Activated CD4-positive, alpha-beta T cell treated with anti-CD3 and anti-CD28 coated beads for 4 hours (primary cell): ENCODE measurements around the gene TSC22D2.

Experiments
- DNase-seq, 2 donors: peaks; one replicate each; pipeline ENCODE4 v3.0.0-alpha.2; 2020

Gene TSC22D2

GRCh38 chr3:150412561-150413231, 4.6 kb downstream of the TSC22D2 start:
- DNase-seq = peak in 1 of 2 donors; percentile 6

- DNase-seq = no peak
Measured at GRCh38 chr3:150414258-150414657, 6.2 kb downstream of the TSC22D2 start.

- DNase-seq = no peak
Measured at GRCh38 chr3:150414959-150415358, 6.9 kb downstream of the TSC22D2 start.

GRCh38 chr3:150419076-150419868, 11.2 kb downstream of the TSC22D2 start:
- DNase-seq = no peak

DNA sequence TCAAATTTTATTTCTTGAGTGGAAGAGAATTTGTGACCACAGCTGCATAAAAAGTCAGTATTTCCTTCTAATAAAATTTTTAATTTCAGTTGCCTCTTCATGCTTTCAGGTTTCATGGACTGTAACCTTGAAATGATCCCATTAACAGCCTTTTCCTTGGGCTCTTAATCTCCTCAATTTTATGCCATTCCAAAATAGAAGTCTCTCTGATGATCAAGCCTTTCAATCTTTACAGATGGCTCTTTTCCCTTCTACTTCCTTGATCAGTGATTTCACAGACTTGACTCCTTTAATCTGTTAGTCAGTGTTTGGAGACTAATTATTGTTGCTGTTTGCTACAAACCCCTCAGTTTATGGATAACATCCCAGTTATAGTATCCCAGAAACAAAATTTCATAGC, 11.9 kb downstream of the TSC22D2 start:
- no peak for DNase-seq

DNA sequence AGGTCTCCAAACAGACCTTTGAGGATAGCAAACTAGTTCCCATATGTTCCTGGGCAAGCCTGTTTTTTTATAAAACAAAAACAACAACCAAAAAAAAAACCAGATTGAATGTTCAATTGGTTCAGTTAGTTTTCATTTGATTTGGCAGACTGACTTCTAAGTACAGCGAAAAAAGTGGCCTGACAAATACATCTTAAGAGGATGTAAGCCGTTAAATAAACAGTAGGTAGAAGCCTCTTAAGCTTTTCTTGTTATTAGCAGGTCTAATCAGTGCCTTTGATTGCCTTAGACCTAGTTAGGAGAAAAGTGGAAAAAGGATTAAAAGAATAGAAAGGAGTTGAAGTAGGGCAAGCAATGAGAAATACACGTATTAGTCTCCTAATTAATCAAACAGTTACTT, 13.2 kb downstream of the TSC22D2 start:
- DNase-seq = no peak

DNA sequence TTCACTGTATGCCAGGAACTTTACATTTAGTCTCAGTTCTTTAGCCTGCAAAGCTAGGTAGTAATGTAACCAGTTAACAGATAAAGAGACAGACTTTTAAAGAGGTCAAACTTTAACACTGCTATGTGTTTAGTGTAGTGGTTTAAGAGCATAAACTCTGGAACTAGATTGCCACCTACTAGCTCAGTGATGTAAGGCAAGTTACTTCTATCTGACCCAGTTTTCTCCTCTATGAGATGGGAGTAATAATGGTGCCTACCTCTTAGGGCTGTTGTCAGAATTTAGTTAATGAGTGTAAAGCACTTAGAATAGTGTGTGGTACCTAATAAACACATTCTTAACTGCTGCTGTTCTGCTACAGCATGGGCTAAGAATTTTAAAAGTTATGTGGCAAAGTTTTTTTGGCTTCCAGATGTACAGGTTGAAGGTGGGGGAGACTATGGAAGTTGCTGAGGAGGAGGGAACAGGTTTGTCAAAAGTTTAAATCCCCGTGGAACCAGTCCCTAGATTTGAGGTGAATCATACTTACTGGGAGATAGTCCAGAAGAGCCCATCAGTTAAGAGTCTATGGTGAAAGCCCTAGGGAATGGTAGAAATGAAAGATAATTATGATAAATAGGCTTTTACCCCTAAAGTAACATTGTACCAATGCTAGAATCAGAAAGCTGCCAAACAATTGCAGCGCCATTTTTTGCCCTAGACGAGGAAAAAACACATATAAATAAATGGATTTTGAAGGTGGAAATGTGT, 13.9 kb downstream of the TSC22D2 start:
- DNase-seq = no peak

DNA sequence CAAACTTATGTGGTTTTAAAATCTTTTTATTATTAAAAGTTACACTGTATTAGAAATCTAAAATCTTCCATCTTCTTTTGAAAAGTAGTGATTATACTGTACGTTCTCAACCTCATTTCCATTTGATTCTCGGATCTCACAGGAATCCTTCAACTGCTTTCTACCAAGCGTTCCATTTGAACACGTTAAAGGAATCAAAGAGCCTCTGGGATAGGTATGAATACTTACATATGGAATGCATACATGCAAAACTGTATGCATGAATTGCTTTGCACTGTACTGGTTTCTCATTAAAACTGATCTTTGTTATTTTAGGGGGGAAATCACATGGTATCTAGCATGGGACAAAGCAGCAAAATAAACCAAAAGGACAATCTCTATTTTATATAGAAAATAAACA, 14.8 kb downstream of the TSC22D2 start:
- DNase-seq = no peak

GRCh38 chr3:150423761-150424160, 15.7 kb downstream of the TSC22D2 start:
- DNase-seq = no peak

DNA sequence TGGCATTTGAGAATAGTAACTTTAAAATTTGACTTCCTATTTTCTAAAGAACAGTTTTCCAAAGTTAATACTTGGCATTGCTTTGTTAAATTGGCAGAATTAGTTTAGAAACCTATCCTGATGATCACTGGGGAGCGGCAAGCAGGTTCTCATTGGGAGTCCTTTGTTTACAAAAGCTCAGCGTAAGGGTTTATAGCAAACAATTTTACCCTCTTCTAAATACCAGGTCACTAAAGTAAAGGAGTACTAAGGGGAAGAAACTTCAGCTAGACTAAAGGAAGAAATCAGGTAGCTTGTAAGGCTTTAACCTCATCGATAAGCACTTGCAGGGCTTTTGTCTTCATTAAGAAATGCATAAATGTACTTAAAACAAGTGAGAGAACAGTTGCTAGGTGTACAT, 18.2 kb downstream of the TSC22D2 start:
- DNase-seq = no peak

DNA sequence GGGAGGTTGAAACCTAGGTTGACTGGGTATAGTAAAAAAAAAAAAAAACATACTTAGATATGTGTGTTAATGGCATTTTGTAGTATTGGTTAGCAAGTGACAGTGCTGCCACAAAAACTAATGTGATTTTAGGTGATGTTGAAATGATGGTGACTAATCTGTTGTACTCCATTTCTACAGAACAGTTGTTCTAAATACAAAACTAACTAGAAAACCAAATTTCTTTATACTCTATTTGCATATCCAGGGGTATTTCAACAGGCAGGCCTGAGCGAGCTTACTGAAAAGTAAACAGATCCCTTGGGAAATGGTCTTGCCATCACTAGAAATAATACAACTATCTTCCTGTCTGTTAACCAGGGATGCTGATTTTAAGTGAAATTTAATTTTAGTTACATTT, 20.5 kb downstream of the TSC22D2 start:
- no peak for DNase-seq

- no peak for DNase-seq
Measured at GRCh38 chr3:150429767-150430671, 21.9 kb downstream of the TSC22D2 start.

DNA sequence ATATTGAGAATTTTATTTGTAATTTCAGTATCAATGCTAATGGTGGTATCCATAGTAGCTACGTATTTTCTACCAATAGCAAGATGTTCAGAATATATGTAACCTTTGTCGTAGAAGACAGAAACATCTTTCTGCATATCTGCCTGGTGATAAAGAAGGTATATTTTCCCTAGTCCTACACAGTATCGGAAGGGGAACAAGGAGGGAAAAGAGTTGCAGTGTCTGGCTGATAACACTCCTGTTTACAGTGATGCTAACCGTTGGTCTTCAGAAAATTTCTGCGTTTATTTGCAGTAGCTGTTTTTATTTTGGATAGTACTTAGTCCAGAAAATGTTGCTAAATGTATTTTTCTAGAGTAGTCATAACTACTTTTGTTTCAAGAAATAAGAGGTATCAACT, 25.2 kb downstream of the TSC22D2 start:
- no peak for DNase-seq

- DNase-seq = no peak
Measured at GRCh38 chr3:150434234-150434633, 26.1 kb downstream of the TSC22D2 start.

GRCh38 chr3:150436161-150436560, 28.1 kb downstream of the TSC22D2 start:
- DNase-seq = no peak

- no peak for DNase-seq
Measured at GRCh38 chr3:150439657-150440056, 31.6 kb downstream of the TSC22D2 start.

GRCh38 chr3:150443331-150443741, 35.2 kb downstream of the TSC22D2 start:
- no peak for DNase-seq

GRCh38 chr3:150444371-150444770, 36.3 kb downstream of the TSC22D2 start:
- no peak for DNase-seq

DNA sequence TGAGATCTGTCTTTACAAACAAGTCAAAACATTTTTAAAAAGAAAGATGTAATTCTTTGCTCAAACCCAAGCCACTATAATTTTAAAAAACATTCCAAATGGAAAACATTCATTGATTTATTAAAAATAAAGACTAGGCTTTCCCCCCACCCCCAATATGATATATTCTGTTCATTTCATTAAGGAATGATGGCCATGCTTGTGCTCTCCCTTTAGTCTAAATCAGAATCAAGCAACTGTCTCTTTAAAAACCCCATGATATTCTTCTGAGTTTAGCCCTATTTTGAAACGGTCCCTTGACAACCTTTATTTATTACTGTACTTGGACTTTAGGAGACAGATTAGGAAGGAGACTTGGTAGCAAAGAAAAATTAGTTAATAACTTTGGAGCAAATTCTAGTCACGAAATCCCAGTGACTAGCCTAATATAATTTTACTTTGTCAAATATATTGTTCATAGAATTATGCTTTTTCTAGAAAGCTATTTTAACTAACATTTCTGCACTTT, 38.4 kb downstream of the TSC22D2 start:
- no peak for DNase-seq

- DNase-seq = no peak
Measured at GRCh38 chr3:150447084-150447483, 39.0 kb downstream of the TSC22D2 start.

GRCh38 chr3:150447631-150448465, 39.8 kb downstream of the TSC22D2 start:
- DNase-seq = no peak
